GM18909 (cell line): ENCODE results near the gene EML1.

ENCODE experiments used
- ATAC-seq: cut with Tn5 transposase; IDR thresholded peaks from one replicate; pipeline ENCODE4 v1.9.1; 2021; ENCODE audit warnings: mild to moderate bottlenecking; ENCODE audit not compliant: unreplicated experiment, poor library complexity

The EML1 gene, protein sequence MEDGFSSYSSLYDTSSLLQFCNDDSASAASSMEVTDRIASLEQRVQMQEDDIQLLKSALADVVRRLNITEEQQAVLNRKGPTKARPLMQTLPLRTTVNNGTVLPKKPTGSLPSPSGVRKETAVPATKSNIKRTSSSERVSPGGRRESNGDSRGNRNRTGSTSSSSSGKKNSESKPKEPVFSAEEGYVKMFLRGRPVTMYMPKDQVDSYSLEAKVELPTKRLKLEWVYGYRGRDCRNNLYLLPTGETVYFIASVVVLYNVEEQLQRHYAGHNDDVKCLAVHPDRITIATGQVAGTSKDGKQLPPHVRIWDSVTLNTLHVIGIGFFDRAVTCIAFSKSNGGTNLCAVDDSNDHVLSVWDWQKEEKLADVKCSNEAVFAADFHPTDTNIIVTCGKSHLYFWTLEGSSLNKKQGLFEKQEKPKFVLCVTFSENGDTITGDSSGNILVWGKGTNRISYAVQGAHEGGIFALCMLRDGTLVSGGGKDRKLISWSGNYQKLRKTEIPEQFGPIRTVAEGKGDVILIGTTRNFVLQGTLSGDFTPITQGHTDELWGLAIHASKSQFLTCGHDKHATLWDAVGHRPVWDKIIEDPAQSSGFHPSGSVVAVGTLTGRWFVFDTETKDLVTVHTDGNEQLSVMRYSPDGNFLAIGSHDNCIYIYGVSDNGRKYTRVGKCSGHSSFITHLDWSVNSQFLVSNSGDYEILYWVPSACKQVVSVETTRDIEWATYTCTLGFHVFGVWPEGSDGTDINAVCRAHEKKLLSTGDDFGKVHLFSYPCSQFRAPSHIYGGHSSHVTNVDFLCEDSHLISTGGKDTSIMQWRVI

DNA sequence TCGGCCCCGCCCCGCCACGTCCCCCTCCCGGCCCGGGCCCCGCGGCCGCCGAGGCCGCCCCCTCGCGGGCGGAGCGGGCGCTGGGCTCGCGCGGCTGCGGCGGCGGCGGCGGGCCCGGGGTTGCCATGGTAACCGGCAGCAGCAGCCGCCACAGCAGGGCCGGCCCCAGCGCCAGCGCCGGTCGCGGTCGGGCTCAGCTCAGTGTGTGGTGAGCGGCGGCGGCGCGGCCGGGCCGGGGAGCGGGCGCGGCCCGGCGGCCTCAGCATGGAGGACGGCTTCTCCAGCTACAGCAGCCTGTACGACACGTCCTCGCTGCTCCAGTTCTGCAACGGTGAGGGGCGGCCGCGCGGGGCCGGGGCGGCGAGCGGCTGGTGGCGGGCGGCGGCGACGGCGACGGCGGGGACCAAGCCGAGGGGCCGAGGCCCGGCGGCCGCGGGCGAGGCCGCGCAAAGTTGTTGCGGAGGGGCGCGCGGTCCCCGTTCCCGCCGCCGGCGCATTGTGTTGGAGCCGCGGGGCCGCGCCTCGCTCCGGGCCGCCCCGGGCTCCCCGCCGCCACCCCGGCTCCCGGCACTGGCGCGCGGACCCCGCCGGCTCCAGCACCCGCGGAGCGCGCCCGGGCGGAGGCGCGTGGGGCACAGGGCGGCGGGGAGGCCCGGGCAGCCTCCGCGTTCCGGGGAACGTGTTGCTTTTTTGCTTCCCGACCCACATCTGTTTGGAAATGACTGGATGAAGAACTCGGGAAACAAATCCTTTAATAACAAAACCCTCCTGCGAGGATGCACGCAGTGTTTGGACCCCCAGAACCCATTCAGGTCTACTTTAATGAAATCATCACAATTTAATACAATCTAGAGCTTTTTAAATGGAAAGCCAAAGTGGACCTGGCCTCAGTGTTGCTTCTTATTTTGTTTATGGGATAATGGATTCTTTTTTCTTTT is at the start of gene EML1:
EML1 (plus strand) TSS at position 201 of the 938 bp plus-strand sequence; CDS start at position 265, 64 bp downstream.
- peak; percentile 87 for ATAC-seq

DNA sequence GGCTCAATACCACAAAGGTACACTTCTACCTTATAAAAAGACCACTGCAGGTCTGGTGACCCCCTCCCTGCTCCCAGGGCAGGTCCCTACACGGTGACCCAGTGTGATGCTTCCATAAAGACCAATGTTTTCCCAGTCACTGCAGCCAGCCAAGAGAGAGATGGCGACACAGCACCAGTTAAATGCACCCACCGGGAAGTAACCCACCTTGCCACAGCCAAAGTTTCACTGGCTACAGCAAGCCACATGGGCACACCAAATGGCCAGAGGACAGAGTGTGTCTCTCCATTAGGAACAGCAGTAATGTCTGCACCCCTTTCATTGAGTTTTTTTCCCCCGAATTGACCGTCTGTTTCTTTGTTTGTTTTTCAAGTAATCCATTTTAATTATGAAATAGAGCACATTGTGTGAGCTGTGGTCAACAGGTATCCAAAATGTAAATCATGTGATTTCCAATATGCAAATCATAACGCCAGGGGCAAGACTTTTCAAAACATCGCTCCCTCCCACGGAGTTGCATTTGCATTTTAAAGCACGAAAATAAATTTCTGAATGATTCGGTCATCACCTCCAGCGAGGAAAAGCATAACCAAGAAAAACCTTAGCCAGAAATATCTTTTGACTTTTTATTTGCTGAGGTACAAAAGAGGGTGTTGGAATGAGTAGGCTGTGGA is 48.9 kb upstream of the EML1 start:
- ATAC-seq, result no peak

DNA sequence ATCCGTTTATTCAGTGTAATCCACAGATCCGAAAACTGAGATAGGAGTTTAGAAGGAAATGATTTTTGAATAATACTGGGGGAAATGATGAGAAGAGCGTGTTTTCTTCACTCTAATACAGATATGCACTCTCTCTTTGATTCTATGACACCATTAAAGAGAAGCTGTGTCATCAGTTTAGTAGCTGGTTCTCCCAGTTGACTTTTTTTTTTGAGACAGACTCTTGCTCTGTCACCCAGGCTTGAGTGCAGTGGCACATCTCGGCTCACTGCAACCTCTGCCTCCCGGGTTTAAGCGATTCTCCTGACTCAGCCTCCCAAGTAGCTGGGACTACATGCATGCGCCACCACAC is 48.4 kb upstream of the EML1 start:
- ATAC-seq, result no peak

DNA sequence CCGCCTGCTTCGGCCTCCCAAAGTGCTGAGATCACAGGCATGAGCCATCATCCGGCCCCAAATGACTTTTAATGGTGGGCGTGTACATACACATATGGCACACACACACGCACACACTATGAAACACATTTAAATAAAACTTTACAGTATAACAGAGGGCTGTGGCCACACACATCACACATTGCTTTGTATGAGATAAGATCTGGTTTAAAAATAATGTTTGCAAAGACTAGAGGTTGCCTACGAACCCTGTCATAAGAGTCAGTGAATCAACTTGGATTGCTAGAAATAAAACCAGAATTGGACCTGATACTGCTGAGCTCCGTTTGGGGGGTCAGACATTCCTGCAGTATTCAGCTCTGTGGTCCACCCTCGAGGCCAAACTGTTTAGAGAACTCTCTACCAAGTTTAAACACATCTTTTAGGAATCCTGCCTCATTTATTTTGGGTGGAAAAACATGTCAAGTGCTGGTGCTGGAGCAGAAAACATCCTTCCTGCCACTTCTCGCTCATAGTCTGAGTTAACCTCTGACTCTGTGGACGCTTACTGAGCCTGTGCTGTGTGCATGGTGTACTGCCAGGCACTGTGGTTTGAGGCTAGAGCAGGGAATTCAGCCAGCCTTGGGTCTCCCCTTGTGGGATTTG is 47.8 kb upstream of the EML1 start:
- no peak for ATAC-seq

DNA sequence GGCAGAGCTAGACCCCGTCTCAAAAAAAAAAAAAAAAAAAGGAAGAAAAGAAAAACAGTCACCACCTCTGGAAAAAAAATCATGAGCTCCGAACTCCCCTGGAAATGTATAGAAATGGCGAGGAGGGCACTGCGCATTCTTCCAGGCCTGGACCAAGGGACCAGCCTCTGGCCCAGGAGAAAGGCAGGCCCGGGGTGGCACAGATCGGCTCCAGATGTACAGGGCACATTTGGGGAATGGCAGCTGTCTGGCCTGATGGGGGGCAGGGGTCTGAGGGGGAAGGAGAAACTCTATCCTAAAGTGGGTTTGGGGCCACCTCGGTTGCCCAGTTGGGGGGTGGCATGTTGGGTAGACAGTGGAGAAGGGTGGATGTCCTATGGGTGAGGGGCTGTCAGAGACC is 46.0 kb upstream of the EML1 start:
- no peak for ATAC-seq

DNA sequence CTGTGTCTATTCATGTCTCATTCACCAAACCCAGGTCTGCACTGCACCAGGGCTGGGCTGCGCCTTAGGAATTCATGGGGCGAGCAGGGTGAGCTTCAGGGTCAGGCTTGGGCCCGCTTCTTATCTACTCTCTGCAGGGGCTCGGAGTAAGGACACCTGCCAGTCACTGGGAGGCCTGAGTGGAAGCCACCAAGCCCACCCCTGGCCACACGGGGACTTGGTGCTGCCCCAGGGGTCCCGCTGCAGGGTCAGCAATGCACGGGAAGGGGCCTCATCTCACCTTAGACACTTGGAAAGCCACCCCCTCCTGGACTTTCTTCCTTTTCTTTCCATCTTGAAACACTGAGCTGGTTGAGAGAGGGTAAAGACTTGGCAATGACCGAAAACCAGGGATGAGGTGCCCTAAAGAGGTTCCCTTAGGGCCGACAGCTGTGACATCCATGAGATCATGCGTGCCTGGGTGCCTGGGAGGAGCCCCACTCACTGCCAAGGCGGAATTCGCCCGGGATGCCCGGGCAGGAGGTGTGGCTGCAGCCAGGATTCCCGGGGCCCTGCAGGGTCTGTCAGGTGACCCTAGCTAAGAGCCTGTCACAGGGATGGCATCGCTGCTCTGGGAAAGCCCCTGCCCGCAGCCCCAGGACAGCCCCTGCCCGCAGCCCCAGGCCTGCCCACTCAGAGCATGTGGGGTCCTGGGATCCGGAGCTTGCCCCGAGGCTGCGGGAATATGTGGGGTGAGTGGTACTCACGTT is 45.5 kb upstream of the EML1 start:
- ATAC-seq, result no peak

DNA sequence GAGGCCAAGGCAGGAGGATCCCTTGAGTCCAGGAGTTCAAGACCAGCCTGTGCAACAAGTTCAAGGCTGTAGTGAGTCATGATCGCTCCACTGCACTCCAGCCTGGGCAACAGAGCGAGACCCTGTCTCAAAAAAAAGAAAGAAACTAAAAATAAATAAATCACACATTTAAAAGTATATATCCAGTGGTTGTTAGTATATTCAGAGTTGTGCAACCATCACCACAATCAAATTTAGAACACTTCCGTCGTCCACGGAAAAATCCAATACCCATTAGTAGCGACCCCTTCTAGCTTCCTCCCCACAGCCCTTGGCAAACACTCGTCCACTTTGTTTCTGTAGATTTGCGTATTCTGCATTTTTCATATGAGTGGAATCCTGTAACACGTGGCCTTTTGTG is 44.7 kb upstream of the EML1 start:
- no peak for ATAC-seq

DNA sequence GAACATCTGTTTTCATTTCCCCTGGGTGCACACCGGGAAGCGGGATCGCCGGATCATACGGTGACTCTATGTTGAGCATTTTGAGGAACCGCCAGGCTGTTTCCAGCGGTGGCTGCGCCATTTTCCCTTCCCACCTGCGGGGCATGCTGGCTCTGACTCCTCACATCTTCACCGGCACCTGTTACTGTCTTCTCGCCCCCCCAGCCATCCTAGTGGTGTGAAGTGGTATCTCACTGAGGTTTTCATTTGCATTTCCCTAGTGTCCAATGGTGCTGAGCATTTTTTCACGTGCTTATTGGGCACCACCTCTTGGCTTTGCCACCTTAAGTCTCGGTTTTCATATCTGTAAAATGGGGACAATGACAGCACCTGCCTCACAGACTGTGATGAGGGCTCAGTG is 44.1 kb upstream of the EML1 start:
- no peak for ATAC-seq

DNA sequence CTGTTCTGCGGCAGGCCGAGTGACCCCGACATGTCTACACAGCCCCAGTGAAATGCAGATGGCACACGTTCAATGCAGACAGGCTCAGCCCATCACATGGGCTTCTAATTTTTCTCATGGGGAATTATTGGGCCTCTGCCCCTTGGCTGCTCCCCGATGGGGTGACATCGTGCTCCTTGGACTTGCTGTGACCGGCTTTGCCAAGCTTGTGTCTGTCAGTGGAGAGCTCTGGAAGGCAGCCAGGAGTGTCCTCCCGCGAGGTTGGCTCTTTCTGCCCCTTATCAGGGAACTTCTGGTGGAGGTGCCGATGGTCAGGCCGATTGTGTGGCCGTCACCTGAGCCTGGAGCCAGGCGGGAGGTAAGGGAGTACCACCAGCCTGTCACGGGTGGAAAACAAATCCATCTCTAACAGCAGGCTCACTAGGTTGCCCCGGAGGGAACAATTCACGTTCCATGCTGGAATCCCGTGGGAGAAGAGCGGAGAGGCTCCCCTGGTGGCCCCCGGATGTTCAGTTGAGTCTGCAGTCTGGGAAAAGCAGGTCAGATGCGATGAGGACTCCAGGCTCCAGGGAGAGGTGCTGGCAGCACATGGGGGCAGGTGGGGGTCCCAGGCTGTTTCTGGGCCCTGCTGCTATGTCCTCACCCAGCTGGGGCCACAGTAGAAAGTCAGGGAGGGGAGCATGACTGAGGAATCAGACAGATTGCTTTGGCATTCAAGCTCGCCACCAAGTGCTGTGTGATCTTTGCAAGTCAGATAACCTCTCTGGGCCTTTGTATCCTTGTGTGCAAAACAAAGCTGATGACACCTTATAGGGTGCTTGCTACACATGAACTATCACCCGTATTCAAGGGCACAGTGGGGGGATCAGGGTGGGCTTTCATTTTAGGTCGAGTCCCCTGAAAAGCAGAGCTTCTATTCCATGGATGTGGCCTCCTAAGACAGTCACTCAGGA is 43.2 kb upstream of the EML1 start:
- ATAC-seq, result no peak

DNA sequence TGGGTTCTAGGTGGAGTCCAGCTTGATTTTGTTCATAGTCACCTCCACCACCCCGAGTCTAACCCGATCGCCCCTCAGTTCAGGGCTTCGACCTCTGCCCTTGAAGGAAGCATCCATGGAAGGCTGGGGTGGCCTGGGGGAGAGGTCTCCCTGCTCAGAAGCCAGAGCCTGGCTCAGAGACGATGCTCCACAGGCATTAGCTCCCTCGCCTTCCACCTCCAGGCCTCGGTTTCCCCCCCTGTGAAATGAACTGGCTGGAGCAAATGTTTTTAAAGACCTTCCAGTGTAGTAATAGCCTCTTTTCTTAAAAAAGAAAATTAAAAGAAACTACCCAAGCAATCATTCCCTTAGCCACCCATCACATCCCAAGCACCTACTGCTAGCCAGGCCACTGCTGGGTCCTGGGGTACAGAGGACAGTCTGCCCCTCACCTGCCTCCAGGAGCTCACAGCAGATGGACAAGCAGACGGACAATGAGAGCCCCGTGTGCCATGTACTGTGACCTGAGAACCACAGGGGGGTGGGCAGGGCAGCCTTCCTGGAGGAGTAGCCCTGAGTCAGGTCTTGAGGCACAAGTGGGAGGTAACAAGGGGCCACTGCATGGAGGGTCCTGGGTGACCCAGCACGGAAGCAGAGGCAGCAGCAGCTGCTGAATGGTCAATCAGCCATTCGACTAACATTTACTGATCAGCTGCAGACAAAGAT is 42.3 kb upstream of the EML1 start:
- no peak for ATAC-seq

DNA sequence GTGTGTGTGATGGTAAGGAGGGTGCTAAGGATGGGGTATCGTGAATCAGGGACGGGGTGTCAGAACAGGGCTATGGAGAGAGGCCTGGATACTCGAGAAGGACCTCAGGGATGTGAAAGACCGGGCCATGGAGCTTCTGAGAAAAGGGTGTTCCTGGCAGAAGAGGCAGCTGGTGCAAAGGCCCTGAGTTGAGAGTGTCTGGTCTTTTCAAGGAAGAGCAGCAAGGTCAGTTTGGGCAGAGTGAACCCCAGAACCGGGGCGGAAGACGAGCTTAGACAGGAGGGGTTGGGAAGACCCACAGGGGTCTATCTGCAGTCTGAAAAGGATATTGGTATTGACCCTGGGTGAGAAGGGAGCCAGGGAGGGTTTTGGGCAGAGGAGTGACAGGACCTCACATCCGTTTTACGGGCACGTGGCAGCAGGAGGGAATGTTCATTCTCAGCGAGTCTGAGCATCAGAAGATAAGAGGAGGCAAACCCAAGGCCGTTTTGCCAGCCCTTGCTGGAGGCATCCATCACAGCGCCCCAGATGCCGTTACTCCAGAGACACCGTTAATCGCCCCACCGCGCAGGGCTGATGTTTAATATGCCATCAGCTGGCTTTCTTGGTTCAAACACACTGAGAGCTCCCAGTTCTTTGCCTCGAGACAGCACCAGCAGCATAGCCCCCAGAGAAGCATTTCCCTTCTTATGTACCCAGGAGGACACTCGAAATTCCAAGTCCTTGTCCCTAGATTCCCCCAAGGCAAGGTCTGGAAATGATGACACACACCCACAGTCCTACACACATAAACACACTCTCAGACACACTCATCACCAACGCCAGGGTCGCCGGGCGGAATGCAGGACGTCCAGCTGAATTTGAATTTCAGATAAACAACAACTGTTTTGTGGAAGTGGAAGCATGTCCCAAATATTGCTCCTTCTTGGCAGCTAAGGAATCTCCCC is 41.4 kb upstream of the EML1 start:
- ATAC-seq, result no peak

DNA sequence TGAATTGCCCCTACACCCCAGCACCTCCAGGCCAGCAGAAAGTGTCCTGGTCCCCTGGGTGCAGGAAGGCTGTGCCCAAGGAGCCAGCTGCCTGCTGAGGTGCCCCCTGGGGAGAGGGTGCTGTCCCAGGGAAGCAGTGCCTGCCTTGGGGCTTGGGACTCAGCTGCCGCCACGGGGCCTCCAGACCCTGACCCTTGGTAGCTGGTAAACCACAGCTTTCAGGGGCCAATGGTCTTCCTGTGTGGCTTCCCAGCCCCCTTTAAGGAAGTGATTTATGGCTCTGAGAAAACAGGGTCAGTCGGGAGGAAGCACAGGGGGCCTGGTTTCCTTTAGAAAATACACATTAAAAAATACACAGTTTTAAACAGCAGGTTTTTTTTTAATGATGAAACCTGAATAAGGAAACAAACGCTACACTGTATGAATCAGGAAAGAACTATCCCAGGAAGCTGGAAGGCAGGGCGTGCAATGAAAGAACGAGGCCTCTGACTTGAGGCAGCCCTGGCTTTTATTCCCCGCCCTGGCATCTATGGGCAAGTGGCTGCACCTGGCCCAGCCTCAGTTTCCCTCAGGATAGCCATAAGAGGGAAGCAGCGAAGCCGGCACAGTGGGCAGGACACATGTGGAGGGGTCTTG is 40.6 kb upstream of the EML1 start:
- no peak for ATAC-seq

DNA sequence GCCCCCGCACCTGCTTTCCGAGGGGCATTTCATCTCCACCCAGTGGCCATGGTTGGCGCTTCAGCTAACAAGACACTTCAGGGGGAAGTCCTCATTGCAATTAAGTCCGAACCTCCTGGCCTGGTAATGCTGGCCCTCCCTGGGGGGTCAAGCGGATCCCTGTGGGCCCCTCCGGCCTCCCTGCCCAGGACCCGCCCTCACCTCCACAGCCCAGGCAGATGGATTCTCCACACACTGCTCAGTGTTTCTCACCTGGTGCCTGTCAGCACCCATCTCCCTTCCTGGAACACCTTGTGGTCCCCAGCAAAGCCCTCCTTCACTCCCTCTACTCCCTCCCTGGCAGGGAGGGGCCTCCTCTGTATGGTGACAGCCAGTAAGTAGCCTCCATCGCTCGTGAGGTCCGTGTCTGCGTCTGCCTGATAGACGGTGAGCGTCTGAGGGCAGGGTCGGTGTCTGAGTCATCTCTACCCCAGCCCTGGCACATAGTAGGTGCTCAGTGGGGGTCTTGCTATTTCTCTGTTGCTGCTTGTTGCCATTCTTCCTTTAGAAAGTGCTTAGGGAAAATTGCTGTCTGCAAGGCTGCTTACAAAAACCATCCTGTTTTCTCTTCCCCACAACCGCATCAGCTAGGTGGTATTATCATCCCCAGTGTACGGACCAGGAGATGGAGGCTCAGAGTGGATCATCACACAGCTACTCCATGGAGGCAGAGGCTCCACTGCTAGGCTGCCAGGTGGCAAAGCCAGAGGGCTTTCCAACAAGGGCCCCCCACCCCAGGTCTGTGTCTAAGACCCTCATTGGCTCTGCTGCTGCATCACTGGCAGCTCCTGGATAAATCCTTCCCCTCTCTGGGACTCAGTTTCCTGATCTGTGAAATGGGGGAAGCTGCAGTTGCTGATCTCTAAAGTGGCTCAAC is 39.7 kb upstream of the EML1 start:
- no peak for ATAC-seq

DNA sequence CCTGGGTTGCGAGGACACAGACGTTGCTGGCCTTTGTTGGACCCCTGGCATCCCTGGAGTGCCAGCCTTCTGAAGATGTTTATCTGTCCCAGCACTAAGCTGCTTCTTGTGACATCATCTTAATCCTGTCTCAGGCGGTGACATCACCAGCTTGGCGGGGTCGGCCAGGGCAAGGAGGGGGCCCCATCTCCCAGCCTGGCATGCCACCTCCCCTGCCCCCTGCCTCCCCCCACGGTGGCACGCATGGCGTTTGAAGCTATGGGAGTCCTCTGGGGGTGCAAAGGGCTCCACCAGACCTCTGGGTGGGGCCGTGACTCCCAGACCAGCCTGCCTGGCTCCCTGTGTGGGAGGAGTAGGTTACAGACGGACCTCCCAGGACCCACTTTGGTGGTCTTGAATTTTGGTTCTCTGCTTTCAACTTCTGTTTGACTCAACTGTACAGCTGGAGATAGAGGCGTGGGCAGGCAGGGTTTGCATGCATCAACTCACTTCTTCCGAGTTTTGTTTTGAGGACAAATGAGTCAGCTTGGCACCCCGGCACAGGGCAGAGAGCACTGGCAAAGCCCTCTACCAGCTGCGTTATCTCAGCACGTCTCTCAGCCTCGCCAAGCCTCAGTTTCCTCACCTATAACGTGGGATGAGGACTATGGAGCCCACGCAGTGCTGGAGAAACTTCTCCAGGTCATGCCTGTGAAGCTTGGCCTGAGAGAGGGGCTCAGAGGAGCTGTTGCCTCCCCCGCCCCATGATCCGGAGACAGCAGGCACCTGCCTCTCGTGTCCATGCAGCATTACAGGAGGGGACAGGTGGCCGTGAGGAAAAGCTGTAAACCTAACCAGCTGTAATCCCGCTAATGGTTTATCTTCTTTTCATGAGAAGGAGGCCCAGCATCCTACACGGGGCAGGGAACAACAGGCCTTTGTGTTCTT is 38.8 kb upstream of the EML1 start:
- ATAC-seq, result no peak
